HG03139 (cell line): Measurements from ENCODE around the gene DCST1.

Source experiments
- ATAC-seq: cut with Tn5 transposase; IDR thresholded peaks from one replicate; pipeline ENCODE4 v1.9.1; 2021; ENCODE audit not compliant: unreplicated experiment

Gene DCST1

GRCh38 chr1:155051777-155052398 lies 18.3 kb downstream of the DCST1 start:
- ATAC-seq, result no peak

- no peak for ATAC-seq
Measured at GRCh38 chr1:155052439-155053395, 19.1 kb downstream of the DCST1 start.

GRCh38 chr1:155053531-155054105 lies 20.0 kb downstream of the DCST1 start:
- no peak for ATAC-seq

- ATAC-seq, result no peak
Measured at GRCh38 chr1:155057104-155057503, 23.5 kb downstream of the DCST1 start.

DNA sequence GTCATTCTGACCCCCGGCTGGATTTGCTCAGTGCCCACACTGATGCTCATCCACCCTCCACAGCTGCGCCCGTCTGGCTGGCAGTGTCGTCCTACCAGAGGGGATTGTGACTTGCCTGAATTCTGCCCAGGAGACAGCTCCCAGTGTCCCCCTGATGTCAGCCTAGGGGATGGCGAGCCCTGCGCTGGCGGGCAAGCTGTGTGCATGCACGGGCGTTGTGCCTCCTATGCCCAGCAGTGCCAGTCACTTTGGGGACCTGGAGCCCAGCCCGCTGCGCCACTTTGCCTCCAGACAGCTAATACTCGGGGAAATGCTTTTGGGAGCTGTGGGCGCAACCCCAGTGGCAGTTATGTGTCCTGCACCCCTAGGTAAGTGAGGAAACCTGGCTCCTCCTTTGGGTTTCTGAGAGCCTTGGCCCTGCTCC lies 24.2 kb downstream of the DCST1 start:
- no peak for ATAC-seq

- no peak for ATAC-seq
Measured at GRCh38 chr1:155060736-155061135, 27.1 kb downstream of the DCST1 start.

- ATAC-seq, result peak; percentile 55
Measured at GRCh38 chr1:155061381-155062150, 27.9 kb downstream of the DCST1 start.

DNA sequence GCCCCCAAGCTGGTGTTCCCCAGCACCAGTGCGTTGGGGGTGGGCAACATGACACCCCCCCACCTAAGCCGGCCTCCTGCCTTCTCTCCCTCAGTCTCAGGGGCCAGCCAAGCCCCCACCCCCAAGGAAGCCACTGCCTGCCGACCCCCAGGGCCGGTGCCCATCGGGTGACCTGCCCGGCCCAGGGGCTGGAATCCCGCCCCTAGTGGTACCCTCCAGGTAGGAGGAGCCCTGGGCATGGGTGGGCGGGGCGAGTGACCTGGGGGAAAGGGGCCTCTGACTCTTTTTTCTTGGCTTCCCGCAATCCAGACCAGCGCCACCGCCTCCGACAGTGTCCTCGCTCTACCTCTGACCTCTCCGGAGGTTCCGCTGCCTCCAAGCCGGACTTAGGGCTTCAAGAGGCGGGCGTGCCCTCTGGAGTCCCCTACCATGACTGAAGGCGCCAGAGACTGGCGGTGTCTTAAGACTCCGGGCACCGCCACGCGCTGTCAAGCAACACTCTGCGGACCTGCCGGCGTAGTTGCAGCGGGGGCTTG lies 28.6 kb downstream of the DCST1 start:
- no peak for ATAC-seq

DNA sequence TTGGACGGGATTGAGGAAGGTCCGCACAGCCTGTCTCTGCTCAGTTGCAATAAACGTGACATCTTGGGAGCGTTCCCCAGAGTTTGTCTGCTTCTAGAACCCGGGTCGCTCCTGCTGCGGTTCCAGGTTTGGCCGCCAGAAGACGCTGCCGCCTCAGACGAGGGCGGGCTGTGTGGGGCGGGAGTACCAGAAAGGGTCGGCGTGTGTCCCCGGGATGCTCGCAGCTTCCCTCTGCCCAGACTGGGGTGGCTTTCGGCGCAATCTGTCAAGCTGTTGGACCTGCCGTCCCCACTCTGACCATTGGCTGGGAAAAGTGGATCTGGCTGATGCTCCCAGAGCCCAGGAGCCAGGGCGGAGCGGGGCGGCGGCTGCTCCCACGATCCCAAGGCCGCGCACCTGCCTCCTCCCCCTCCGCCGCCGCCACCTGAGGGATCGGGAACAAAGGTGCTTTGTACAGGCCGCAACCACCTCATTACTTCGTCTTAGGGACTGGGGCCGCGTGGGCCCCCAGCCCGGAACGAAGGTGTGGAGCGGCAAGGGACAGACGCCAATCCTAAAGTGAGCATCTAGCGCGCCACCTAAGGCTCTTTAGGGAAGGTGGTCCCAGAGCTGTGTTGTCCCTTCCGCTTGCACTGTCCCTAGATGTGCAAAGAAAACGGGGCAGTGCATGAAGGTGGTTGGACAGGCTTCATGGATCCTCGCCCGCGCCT lies 29.2 kb downstream of the DCST1 start:
- ATAC-seq, result peak; percentile 5

DNA sequence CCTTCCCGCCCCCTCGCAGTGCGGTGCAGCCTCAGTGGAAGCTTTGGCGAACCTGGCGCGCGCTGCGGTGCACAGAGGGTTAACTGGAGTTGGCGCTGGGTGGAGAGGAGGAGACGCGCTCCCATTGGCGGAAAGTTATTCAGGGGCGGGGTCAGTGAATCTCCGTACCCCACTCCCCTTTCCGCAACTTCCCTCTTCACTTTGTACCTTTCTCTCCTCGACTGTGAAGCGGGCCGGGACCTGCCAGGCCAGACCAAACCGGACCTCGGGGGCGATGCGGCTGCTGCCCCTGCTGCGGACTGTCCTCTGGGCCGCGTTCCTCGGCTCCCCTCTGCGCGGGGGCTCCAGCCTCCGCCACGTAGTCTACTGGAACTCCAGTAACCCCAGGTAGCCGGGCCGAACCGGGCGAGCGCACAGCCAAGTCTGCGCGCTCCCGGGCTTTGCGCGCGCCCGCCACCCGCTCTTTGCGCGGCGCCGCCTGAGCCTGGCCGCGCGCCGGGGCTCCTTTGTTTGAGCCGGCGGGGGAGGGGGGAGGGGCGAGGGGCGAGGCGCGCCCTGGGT lies 30.0 kb downstream of the DCST1 start, which contains the start of gene EFNA4:
Gene EFNA4 (plus strand): TSS at position 191 of the 561 bp plus-strand sequence. CDS start 84 bp downstream, at position 275.
- peak; percentile 47 for ATAC-seq

DNA sequence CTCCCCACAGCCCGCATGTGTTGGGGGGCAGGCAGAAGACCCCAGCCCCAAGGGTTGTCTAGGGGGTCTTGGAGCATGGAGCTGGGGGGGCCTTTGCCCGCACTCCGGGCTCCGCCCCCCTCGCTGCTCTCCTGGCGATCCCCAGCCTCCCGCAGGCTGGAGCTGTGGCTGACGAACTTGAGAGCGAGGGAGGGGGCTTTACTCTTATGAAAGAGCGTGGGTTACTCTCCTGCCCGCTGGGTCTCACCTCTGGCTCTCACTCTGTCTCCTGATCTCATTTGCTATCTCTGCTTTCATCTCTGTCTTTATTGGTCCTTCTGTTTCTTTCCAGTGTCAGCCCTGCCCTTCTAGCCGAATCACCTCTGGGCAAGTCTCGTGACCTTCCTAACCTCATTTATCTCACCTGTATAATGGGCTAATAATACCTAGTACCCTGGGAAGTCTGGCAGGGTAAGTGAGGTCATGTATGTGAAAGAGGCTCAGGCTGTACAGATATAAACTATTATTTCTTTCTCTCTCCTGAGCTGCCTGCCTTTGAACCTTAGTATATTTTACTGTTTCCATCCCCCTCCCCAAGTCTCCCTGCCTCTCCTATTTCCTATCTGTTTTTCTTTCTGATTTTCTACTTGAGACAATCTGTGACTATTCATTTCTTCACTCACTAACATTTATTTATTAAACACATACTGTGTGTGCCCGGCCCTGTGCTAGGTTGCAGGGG lies 30.6 kb downstream of the DCST1 start:
- no peak for ATAC-seq

GRCh38 chr1:155064832-155065429 lies 31.3 kb downstream of the DCST1 start:
- no peak for ATAC-seq

GRCh38 chr1:155066777-155067176 lies 33.2 kb downstream of the DCST1 start:
- ATAC-seq, result no peak

- no peak for ATAC-seq
Measured at GRCh38 chr1:155068599-155068998, 35.0 kb downstream of the DCST1 start.

- no peak for ATAC-seq
Measured at GRCh38 chr1:155069551-155070157, 36.0 kb downstream of the DCST1 start.

DNA sequence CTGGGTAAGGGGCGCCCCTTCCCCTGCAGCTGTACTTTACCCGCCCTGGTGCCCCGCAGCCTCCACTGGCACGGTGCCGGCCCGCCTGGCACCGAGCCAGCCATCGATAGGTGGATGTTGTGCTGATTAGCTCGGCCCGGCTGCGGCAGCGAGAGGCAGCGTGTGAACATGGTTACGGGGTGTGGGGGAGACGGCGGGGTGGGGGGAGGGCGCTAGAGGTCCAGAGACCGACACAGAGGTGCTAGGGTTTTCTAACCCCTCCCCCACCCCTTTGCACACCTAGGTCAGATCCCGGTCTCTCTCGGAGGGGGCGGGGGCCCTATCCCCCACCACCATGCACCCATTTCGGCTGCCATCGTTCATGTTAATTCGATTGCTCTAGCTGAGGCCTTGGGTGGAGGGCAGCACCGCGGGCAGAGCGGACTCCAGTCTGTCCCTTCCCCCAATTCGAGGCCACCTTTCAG lies 36.6 kb downstream of the DCST1 start:
- no peak for ATAC-seq

DNA sequence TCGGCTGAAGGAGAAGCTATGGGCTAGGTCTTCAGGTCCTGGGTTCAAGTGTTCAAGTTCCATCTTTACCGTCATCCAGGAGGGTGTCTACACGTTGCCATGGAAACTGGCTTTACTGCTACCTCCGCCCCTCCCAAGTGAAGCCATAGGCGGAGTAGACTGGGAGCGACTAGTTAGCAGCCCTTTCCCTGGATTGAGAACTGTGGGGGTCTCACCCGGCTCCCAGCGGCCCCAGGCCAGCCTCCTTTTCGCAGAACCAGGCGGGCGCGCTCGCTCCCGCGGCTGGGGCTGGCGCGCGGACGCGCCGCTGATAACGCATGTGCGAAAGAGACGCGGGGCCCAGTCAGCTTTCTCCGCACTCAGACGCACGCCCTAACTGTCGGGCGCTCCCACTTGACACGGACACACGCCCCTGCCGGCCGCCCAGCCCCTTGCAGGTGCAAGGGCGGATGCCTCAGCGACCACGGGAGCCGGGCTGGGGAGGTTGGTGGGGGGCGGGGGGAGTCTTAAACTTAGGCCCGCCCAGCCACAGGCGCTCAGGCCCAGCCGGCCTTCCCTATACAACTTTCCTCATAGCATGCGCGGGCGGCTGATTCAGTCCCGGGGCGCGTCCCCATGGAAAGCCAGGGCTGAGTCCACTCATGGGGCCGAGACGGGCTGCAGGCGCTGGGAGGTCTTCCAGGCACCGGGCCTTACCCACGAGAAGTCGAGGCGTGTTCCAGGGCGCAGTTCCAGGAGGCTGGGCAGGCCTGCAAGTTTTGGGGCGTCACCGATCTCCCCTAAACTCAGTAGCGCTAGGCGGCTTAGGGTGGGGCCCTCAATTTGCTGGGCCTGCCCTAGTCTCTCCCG lies 37.3 kb downstream of the DCST1 start:
- no peak for ATAC-seq
